Gastroesophageal sphincter (tissue), 3 donors: Measurements from ENCODE around the gene LAMA4.

ENCODE experiments used
- CTCF ChIP-seq, 4 experiments: fragments of 200-600 bp in 2 of 4; fragments of 450-650 bp in 2 of 4; sonication (generic) in 1 of 4; IDR thresholded peaks; one replicate each; pipeline ENCODE4 v1.5.1; 2017 to 2019; ENCODE audit warnings: antibody characterized with exemption in 4 of 4, mild to moderate bottlenecking in 2 of 4, moderate library complexity in 2 of 4
- POLR2A ChIP-seq, 2 donors: fragments of 450-650 bp; IDR thresholded peaks; one replicate each; pipeline ENCODE4 v1.6.1; 2017; ENCODE audit warnings: antibody characterized with exemption in 2 of 2, mild to moderate bottlenecking in 2 of 2, moderate library complexity in 1 of 2

DNA sequence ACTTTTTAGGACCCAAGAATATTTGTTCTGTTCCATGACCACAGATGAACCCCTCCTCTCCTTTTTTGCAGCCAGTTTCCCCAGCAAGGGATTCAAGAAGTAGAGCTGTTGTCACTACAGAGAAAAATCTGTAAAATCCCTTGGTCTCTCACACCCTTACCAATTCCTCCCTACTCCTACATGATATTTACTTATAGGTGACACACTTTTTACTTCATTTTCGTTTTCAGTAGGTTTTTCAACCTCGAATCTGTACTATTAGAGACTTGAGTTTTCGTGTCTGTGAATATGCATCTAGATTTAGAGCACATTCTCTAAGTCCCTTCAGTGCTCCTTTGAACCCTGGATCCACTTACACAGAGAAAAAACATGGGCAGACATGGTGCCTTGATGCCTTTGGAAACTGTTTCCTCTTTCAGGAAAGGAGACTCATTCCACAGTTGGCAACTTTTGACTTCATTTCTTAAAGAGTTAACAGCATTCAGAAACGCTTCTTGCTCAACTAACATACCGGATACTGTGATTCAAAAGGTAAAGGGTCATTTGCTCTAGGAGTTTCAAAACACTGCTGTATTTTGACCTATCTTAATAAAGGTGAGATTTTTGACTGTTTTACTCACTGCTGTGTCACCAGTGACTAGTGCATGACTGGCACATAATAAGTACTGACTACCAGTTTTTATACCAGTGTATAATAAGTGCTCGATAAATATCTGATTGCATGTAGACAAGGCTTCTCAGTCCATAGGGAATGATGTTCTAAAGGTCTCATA lies 50.6 kb downstream of the LAMA4 start:
- TF ChIP-seq CTCF (IDR thresholded peaks at IDR 0.05): no peak
- TF ChIP-seq POLR2A (IDR thresholded peaks at IDR 0.05): no peak
